HL-60/S4 (cell line): ENCODE results near the gene TTLL11.
"Not testable (repeated sequence)": the region's sequence is repeated elsewhere in the genome, so short reads cannot be mapped to it uniquely, and the experiment has no call there.

Experiments used
- in situ Hi-C: fragments of 300-500 bp; cut with MboI; formaldehyde crosslinking; loops from 2 replicates; pipeline ENCODE4 v1.14.3; 2022; ENCODE audit warnings: low sequenced_read_pairs

The TTLL11 gene

DNA sequence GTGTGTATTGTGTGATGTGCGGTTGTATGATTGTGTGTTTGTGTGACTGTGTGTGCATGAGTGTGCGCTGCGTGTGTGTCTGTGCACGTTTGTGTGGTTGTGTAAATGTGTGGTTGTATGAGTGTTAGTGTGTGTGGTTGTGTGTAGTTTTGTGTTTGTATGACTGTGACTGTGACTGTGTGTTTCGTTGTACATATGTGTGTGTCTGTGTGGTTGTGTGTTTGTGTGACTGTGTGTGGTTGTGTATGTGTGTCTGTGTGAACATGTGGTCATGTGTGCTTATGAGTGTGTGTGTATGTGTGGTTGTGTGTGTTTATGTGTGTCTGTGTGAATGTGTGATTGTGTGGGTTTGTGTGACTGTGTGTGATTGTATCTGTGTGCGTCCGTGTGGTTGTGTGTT, 197.8 kb downstream of the TTLL11 start:
- in situ Hi-C loops = no loop called here

DNA sequence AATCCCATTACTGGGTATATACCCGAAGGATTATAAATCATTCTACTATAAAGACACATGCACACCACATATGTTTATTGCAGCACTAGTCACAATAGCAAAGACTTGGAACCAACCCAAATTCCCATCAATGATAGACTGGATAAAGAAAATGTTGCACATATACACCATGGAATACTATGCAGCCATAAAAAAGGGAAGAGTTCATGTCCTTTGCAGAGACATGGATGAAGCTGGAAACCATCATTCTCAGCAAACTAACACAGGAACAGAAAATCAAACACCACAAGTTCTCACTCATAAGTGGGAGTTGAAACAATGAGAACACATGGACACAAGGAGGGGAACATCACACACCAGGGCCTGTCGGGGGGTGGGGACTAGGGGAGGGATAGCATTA, 198.7 kb downstream of the TTLL11 start:
- in situ Hi-C loops = not testable (repeated sequence)

DNA sequence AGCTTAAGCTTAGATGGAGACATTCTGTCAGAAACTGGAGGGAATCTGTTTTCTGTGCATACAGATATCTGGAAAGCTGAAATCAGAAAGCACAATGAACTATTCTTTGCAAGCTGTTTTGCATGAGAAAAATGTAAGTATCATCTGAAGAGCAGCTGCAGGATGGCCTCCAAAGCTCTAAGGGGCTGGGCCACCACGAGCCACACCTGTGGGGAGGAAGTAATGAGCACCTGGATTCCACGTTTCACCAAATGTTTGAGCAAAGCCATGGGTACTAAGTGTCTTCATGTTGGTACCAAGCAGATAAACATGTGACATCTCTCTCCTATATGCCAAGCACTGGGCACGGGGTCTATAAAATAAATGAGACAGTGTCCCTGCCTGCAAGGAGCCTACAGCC, 199.3 kb downstream of the TTLL11 start:
- in situ Hi-C loops = no loop called here

- in situ Hi-C loops = no loop called here
Measured at GRCh38 chr9:121892706-121893105, 200.4 kb downstream of the TTLL11 start.

- in situ Hi-C loops = no loop called here
Measured at GRCh38 chr9:121890746-121891145, 202.4 kb downstream of the TTLL11 start.

DNA sequence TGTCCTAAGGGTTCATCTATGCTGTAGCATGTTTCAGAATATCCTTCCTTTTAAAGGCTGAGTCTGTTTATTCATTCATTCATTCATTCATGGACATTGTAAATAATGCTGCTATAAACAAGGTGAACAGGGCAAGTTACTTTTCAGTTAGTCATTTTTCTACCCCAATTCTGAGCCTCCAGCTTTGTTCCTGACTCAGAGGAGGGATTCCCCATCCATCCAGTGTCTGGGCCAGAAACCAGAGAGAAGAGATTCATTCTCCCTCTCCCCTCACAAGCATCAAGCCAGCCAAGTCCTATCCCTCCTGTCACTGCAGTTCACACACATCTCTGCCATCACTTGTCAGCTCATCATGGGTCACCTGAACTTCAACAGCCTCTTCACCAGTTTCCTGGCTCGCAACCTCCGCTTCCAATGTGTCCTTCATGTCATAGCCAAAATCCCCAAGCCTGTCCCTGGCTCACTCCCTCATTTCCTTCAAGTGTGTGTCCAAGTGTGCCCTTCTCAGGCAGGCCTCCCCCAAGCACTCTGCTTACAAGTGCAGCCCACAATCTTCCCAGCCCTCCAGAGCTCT, 203.0 kb downstream of the TTLL11 start:
- in situ Hi-C loops = no loop called here

DNA sequence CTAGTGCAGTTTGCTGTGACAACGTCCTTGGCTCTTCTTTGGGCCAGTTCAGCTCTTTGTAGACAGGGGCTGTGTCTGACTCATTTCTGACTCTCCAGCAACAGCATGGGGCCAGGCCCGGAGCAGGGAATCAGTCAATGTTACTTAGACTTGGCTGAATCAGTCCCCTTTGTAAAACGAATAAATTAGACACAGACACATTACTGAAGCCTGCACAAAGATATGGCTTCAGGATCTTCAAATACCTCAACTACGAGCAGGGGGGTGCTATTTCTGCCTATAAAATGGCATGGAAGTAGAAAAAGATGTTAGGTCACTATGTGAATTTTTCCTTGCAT, 204.7 kb downstream of the TTLL11 start:
- in situ Hi-C loops = no loop called here

GRCh38 chr9:121887553-121888437, 205.3 kb downstream of the TTLL11 start:
- in situ Hi-C loops = no loop called here

GRCh38 chr9:121886759-121887485, 206.2 kb downstream of the TTLL11 start:
- in situ Hi-C loops = no loop called here

DNA sequence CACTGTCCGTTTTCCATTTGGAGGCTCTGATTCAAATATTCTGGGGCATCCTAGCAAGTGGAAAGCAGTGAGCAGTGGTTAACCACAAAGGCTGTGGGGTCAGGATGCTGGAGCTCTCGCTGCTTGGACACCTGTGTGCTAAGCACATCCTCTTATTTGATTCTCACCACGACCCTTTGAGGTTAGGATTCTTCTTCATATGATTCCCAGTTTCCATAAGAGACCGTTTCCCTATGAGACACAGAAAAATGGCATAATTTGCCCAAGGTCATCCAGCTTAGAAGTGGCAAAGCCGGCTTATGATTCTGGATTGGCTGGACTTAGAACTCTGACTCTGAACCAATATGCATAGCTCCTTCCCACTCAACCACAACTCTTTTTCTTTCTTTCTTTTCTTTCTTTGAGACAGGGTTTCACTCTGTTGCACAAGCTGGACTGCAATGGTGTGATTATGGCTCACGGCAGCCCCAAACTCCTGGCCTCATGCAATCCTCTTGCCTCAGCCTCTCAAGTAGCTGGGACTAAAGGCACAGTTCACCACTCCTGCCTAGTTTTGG, 207.7 kb downstream of the TTLL11 start:
- in situ Hi-C loops = no loop called here

DNA sequence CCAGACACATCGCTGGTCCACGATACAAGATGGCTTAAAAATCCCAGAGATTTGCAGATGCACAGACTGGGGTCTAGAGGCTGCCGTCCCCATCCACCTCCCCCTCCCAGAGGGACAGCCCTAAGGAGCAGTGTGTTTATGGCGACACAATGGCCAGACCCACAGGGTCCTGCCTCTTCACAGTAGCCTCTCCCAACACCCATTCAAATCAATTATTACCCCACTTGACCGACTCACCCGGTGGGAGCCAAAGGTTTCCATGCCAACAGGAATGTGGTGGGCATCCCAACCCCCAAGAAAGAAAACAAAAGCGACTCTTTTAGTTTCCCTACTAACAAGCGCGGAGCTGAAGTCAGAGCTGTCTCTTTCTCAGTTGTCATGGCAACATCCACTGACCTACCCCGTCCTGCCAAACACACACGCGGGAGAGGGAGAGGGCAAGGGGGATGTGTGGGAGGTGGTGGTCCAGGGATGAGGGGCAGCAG, 209.0 kb downstream of the TTLL11 start:
- in situ Hi-C loops = no loop called here

- in situ Hi-C loops = no loop called here
Measured at GRCh38 chr9:121883281-121884056, 209.6 kb downstream of the TTLL11 start.

- in situ Hi-C loops = no loop called here
Measured at GRCh38 chr9:121881920-121882500, 211.1 kb downstream of the TTLL11 start.

DNA sequence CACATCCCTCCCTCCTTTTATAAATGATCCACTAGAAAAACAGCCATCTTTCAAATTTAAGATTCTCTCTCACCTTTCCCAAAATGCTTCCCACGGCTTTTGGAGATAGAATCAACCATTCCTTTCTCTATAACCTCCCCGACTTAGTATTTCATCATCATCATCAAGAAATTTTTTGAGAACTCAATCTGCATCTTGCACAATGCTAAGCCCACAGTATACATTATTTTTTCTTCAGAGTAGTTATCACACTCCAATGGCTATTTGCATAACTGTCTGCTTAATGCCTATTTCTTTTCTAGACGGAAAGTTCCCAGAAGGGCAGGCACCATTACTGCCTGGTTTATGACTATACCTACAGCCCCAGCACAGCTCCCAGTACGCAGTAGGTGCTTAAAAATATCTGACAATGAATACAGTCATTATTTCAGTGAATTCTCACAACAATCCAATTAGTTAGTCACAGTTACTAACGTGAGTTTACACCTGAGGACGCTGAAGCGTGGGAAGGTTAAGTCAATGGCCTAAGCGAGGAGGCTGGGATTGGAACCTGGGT, 212.7 kb downstream of the TTLL11 start:
- in situ Hi-C loops = no loop called here

DNA sequence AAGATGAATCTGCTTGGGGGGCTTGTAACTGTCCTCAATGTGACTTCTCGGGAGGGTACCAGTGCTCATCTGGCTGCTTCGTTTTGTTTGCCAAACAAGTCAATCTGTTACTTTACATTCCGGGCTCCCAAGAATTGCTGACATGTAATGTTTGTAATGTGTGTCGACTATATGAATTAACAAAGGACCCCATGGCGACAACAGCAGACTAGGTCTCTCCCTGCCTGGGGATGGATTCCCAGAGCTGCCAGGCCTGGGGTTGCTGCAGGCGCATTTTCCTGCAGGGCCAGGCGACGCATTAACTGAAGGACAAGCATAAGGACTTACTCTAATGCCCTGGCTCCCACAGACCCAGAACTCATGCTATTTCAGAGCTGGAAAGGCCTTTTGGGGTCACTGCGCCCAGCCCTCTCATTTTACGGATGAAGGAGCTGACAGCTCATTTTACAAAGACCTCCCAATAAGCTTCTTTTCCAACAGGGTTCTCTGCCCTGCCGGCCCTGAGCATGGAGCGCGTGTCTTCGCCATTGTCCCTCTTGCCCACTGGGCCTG, 214.8 kb downstream of the TTLL11 start:
- in situ Hi-C loops = no loop called here

- in situ Hi-C loops = no loop called here
Measured at GRCh38 chr9:121876658-121877271, 216.3 kb downstream of the TTLL11 start.

GRCh38 chr9:121876255-121876654, 216.9 kb downstream of the TTLL11 start:
- in situ Hi-C loops = no loop called here

DNA sequence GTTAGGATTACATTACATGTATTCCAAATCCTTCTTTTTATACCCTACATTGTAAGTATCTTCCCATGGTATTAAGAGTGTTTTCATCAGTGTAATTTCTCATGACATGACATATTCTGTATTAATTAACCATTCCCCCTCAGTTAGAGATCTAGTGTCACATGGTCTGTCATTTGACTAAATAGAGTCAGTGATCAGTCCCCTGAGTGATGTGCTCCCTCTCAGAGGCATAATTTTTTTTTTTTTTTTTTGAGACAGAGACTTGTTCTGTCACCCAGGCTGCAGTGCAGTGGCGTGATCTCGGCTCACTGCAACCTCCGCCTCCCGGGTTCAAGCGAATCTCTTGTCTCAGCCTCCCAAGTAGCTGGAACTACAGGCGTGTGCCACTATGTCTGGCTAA, 218.6 kb downstream of the TTLL11 start:
- in situ Hi-C loops = no loop called here

DNA sequence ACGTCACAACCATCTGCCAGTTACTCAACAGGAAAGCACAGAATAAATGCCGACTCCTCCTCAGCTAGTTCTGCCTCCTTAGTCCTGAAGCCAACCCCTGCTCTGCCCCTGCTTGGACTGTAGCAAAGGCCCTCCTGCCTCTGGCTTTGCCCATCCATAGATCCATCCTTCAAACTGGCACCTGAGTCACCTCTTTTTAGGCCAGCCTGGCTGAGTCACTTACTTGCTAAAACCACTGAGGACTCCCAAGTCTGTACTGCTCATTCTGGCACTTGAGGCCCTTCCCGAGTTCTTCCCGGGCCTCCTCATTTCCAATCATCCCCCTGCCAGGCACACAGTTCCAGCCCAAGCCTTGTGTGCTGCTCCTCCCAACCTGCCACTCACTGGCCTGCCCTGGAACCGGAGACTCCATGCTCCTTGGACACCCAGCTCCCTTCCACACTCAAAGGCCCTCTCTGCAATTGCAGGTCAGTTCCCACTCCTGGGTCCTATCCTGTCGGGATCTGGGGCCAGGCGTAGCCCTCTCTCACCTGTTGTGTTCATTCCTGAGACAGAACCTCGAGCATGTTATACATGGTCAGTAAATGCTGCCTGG, 221.6 kb downstream of the TTLL11 start:
- in situ Hi-C loops = no loop called here
